ENCODE measurements around the gene LIG1.
"Not testable (repeated sequence)": the region's sequence is repeated elsewhere in the genome, so short reads cannot be mapped to it uniquely, and the experiment has no call there.

- not testable (repeated sequence) for TF ChIP-seq EP300, CTCF (IDR thresholded peaks at IDR 0.05)
These were observed 78.9 kb downstream of the LIG1 start for GRCh38 chr19:48091111-48091718.
